ENCODE data around the gene UBXN1.
"Not testable (repeated sequence)": the region's sequence is repeated elsewhere in the genome, so short reads cannot be mapped to it uniquely, and the experiment has no call there.

Gene UBXN1

GRCh38 chr11:62713343-62713742 lies 34.5 kb upstream of the UBXN1 start:
- H3K27ac Mint-ChIP-seq = peak overlapping the region; percentile 80
- H3K4me3 Mint-ChIP-seq = no peak overlapping the region
- peaks cover 57% of the 10 kb centered on the region for H3K4me1 Mint-ChIP-seq
- H3K27me3 Mint-ChIP-seq = no peaks in the 10 kb centered on the region
- no peaks in the 10 kb centered on the region for H3K9me3 Mint-ChIP-seq
- H3K36me3 Mint-ChIP-seq = peaks cover 19% of the 10 kb centered on the region

DNA sequence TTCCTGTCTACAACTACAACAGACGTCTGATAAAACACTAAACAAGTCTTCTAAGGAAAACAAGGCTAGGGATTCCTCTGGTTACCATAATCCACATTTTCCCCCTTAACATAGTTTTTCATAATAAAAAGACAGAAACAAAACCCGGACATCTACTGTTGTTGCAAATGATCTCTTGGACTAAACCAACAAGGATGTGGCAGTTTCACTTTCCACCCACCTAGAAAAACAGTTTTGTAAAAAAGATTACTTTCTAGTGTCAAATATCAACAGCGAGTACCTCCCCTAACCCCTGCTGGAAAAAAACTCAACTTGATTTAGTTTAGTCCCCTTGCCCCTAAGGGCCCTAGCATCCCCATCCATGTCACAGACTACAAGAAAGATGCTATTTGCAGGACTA lies 34.0 kb upstream of the UBXN1 start:
- no peak overlapping the region for H3K4me3 Mint-ChIP-seq
- peaks cover 57% of the 10 kb centered on the region for H3K4me1 Mint-ChIP-seq
- H3K27ac Mint-ChIP-seq = peak overlapping the region; percentile 92
- no peaks in the 10 kb centered on the region for H3K27me3 Mint-ChIP-seq
- peaks cover 15% of the 10 kb centered on the region for H3K36me3 Mint-ChIP-seq
- no peaks in the 10 kb centered on the region for H3K9me3 Mint-ChIP-seq

GRCh38 chr11:62712276-62712812 lies 33.5 kb upstream of the UBXN1 start:
- H3K9me3 Mint-ChIP-seq = no peaks in the 10 kb centered on the region
- peaks cover 15% of the 10 kb centered on the region for H3K36me3 Mint-ChIP-seq
- H3K4me3 Mint-ChIP-seq = no peak overlapping the region
- H3K27ac Mint-ChIP-seq = peak overlapping the region; percentile 92
- H3K4me1 Mint-ChIP-seq = peaks cover 61% of the 10 kb centered on the region
- H3K27me3 Mint-ChIP-seq = no peaks in the 10 kb centered on the region

DNA sequence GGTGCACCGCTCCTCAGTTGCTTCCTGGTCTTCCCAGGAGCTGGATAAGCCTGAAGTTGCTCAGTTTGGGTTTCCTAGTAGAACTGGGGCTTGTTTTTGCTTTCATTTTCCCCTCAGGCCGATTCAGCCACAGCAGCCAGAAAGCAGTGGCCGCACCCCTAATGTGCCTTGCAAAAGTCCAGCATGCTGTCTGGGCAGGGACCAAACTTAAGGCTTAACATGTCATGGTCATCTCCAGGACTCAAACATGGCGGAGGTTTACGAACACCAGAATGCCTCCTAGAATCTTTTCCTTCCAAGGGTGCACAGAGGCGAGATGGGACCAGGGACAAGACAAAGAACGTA lies 31.1 kb upstream of the UBXN1 start:
- no peaks in the 10 kb centered on the region for H3K27me3 Mint-ChIP-seq
- H3K27ac Mint-ChIP-seq = peak overlapping the region; percentile 93
- peaks cover 68% of the 10 kb centered on the region for H3K4me1 Mint-ChIP-seq
- peak overlapping the region; percentile 92 for H3K4me3 Mint-ChIP-seq
- H3K9me3 Mint-ChIP-seq = no peaks in the 10 kb centered on the region
- peaks cover 8% of the 10 kb centered on the region for H3K36me3 Mint-ChIP-seq

DNA sequence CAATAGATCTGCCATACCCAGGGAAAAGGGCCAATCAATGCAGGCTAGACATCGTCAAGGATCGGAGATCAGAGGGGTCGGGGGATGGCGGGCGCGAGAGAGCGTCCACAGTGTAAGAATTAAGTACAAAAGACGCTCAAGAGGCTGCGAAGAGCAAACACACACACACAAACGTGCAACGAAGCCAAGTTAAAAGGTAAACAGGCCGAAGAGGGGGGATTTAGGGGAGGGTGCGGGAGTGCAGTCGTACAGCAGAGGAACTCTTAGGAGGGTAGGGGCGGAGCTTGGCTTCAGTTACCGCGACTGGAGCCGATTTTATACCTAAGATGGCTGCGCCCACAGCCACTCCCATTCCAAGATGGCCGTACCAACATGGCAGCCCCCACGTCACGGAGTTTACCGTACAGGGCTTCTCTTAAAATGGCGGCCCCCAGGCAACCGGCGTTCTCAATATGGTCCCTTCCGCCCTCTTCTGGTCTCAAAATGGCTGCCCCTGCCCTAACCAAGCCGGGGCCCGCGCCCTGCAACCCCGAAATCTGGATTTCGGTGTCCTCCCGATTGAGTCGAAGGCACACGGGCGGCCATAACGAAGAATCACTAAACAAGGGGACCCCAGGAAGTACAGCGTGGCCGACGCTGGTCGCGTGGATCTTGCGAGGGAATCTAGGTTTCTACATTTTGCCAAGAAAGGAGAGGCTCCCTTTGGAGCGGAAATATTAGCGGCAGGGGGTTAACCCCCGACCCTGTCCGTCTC lies 30.6 kb upstream of the UBXN1 start:
- H3K36me3 Mint-ChIP-seq = peaks cover 8% of the 10 kb centered on the region

DNA sequence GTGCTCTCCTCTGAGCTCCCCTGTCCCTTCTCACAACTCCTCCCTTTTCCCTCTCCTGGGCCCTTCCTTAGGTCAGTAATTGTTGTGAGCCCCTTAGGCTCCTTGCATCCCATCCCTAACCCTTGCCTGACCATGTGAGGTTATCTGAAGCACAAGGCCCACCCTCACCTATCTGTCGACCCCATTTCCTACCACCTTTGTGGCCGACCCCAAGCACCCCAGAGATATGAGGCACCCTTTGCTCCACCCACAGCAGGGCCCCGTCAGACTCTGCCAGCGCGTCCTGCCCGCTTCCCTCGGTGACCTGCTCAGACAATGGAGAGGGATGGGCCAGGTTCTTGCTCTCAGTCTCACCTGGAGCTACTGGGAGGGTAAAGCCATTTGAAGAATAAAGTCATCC lies 29.9 kb upstream of the UBXN1 start:
- peak overlapping the region; percentile 93 for H3K27ac Mint-ChIP-seq
- peaks cover 65% of the 10 kb centered on the region for H3K4me1 Mint-ChIP-seq
- peaks cover 8% of the 10 kb centered on the region for H3K36me3 Mint-ChIP-seq
- H3K9me3 Mint-ChIP-seq = no peaks in the 10 kb centered on the region
- H3K4me3 Mint-ChIP-seq = peak overlapping the region; percentile 92
- no peaks in the 10 kb centered on the region for H3K27me3 Mint-ChIP-seq

More for the DNA sequence above, 30.6 kb upstream of the UBXN1 start:
- Mint-ChIP-seq H3K4me3 (peak overlapping the region; percentile 92), H3K27me3 (no peaks in the 10 kb centered on the region), H3K4me1 (peaks cover 68% of the 10 kb centered on the region), H3K27ac (peak overlapping the region; percentile 93), H3K9me3 (no peaks in the 10 kb centered on the region)

GRCh38 chr11:62708392-62708791 lies 29.5 kb upstream of the UBXN1 start:
- H3K4me1 Mint-ChIP-seq = peaks cover 62% of the 10 kb centered on the region
- H3K9me3 Mint-ChIP-seq = no peaks in the 10 kb centered on the region

GRCh38 chr11:62707277-62707861 lies 28.5 kb upstream of the UBXN1 start, which contains the start of the genes BSCL2 and GNG3:
Gene BSCL2 (minus strand): TSS chr11:62707424. CDS start chr11:62707195, 229 bp downstream.
Gene GNG3 (plus strand): TSS chr11:62707676. CDS start chr11:62708296, 620 bp downstream.
- Mint-ChIP-seq H3K36me3 (peaks cover 5% of the 10 kb centered on the region), H3K27ac (peak within 1 kb of the TSS; percentile 93), H3K27me3 (no peaks in the 10 kb centered on the region), H3K4me1 (peaks cover 52% of the 10 kb centered on the region), H3K4me3 (peak within 1 kb of the TSS; percentile 92), H3K9me3 (no peaks in the 10 kb centered on the region)

More at GRCh38 chr11:62708392-62708791, 29.5 kb upstream of the UBXN1 start:
- H3K4me3 Mint-ChIP-seq = peak overlapping the region; percentile 92
- peaks cover 8% of the 10 kb centered on the region for H3K36me3 Mint-ChIP-seq
- peak overlapping the region; percentile 93 for H3K27ac Mint-ChIP-seq
- no peaks in the 10 kb centered on the region for H3K27me3 Mint-ChIP-seq

GRCh38 chr11:62706850-62707247 lies 28.0 kb upstream of the UBXN1 start:
- Mint-ChIP-seq H3K9me3 (no peaks in the 10 kb centered on the region), H3K36me3 (peaks cover 3% of the 10 kb centered on the region), H3K4me1 (peaks cover 48% of the 10 kb centered on the region), H3K27ac (peak overlapping the region; percentile 41), H3K4me3 (peak overlapping the region; percentile 58), H3K27me3 (no peaks in the 10 kb centered on the region)

- Mint-ChIP-seq H3K27me3 (no peaks in the 10 kb centered on the region), H3K36me3 (peaks cover 3% of the 10 kb centered on the region)
These were observed 27.3 kb upstream of the UBXN1 start for GRCh38 chr11:62705880-62706849.

DNA sequence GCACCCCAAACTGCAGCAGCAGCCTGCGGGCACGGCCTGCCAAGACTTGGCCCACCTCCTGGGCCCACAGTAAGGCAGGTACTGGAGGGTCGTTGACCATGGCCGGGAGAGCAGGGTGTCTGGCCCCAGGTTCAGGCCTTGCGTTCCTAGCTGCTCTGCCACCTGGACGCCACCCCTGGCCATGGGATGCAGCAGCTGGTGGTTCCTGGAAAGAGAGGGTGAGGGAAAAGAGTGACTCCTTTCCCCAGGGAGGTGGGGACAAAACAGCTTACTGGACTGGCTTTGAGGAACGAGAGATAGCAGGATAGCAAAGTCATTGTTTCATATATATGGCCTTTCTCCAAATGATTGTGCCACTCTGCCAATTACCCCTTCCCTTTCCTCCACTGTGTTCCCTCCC lies 26.5 kb upstream of the UBXN1 start:
- H3K27me3 Mint-ChIP-seq = no peaks in the 10 kb centered on the region
- H3K9me3 Mint-ChIP-seq = no peaks in the 10 kb centered on the region
- H3K4me3 Mint-ChIP-seq = peak overlapping the region; percentile 93
- peaks cover 44% of the 10 kb centered on the region for H3K4me1 Mint-ChIP-seq
- H3K36me3 Mint-ChIP-seq = peaks cover 1% of the 10 kb centered on the region
- H3K27ac Mint-ChIP-seq = peak overlapping the region; percentile 87

More at GRCh38 chr11:62705880-62706849, 27.3 kb upstream of the UBXN1 start:
- H3K27ac Mint-ChIP-seq = peak overlapping the region; percentile 46
- peak overlapping the region; percentile 93 for H3K4me3 Mint-ChIP-seq
- peaks cover 48% of the 10 kb centered on the region for H3K4me1 Mint-ChIP-seq
- H3K9me3 Mint-ChIP-seq = no peaks in the 10 kb centered on the region

- not testable (repeated sequence) for H3K4me3 Mint-ChIP-seq, H3K27me3 Mint-ChIP-seq, H3K36me3 Mint-ChIP-seq, H3K27ac Mint-ChIP-seq, H3K9me3 Mint-ChIP-seq
- H3K4me1 Mint-ChIP-seq = peaks cover 34% of the 10 kb centered on the region
These were observed 25.0 kb upstream of the UBXN1 start for GRCh38 chr11:62703921-62704320.

GRCh38 chr11:62702246-62702645 lies 23.4 kb upstream of the UBXN1 start:
- Mint-ChIP-seq H3K9me3 (no peaks in the 10 kb centered on the region), H3K27me3 (no peaks in the 10 kb centered on the region), H3K27ac (no peak overlapping the region)

GRCh38 chr11:62694455-62695167 lies 15.7 kb upstream of the UBXN1 start:
- Mint-ChIP-seq H3K27ac (no peak overlapping the region), H3K9me3 (no peaks in the 10 kb centered on the region), H3K4me3 (no peak overlapping the region), H3K4me1 (peaks cover 7% of the 10 kb centered on the region), H3K27me3 (no peaks in the 10 kb centered on the region), H3K36me3 (peaks cover 11% of the 10 kb centered on the region)

More at GRCh38 chr11:62702246-62702645, 23.4 kb upstream of the UBXN1 start:
- peaks cover 17% of the 10 kb centered on the region for H3K4me1 Mint-ChIP-seq
- H3K4me3 Mint-ChIP-seq = no peak overlapping the region
- peaks cover 1% of the 10 kb centered on the region for H3K36me3 Mint-ChIP-seq

DNA sequence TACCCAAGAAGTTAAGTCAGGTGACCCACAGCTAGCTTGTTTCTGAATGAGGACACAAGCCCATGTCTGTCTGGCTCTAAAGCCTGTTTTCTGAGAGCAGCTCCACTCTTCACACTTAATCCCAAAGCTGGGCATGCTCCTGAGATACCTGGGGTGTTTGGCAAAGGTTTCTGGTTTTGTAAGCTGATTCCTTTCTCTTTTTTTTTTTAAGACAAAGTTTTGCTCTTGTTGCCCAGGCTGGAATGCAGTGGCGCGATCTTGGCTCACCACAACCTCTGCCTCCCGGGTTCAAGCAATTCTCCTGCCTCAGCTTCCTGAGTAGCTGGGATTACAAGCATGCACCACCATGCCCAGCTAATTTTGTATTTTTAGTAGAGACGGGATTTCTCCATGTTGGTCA lies 14.8 kb upstream of the UBXN1 start:
- H3K36me3 Mint-ChIP-seq = peaks cover 11% of the 10 kb centered on the region
- not testable (repeated sequence) for H3K27me3 Mint-ChIP-seq, H3K27ac Mint-ChIP-seq, H3K4me1 Mint-ChIP-seq, H3K9me3 Mint-ChIP-seq, H3K4me3 Mint-ChIP-seq

Measured in activated naive CD4-positive, alpha-beta T cell treated with anti-CD3 and anti-CD28 coated beads, Interleukin-2, amount 50 U/mL, for 24 hours (primary cell).